Smooth muscle cell (in vitro differentiated cells): ENCODE results near the gene KIAA0513. TPM values are rescaled to one million over a fixed set of nuclear protein-coding genes. Genes with fewer than 3 reads are reported as not detected.
"Not testable (repeated sequence)": the region's sequence is repeated elsewhere in the genome, so short reads cannot be mapped to it uniquely, and the experiment has no call there.

Experiments used
- DNase-seq: peaks from one replicate; lab custom pipeline; 2025; ENCODE audit not compliant: unreplicated experiment; lab: John Stamatoyannopoulos, UW
- H2AFZ ChIP-seq: fragments of 200-600 bp; sonication (generic); 2 replicates; pipeline ENCODE4 v1.6.0; 2016; ENCODE audit warnings: antibody characterized with exemption, low read depth, mild to moderate bottlenecking
- H3F3A ChIP-seq: fragments of 200-600 bp; sonication (generic); 2 replicates; pipeline ENCODE4 v1.6.0; 2017; ENCODE audit warnings: antibody characterized with exemption, low read depth
- H3K27ac ChIP-seq: fragments of 200-600 bp; sonication (generic); 2 replicates; pipeline ENCODE4 v1.5.1; 2016; ENCODE audit warnings: low read depth, mild to moderate bottlenecking
- H3K27me3 ChIP-seq: fragments of 200-600 bp; sonication (generic); 2 replicates; pipeline ENCODE4 v1.6.1; 2016; ENCODE audit warnings: low read depth, mild to moderate bottlenecking
- H3K36me3 ChIP-seq: fragments of 200-600 bp; sonication (generic); 2 replicates; pipeline ENCODE4 v1.5.1; 2016; ENCODE audit warnings: low read depth
- H3K4me1 ChIP-seq: fragments of 200-600 bp; sonication (generic); 2 replicates; pipeline ENCODE4 v1.5.1; 2016; ENCODE audit warnings: low read depth
- H3K4me2 ChIP-seq: fragments of 200-600 bp; sonication (generic); 2 replicates; pipeline ENCODE4 v1.6.0; 2016; ENCODE audit warnings: mild to moderate bottlenecking
- H3K4me3 ChIP-seq: fragments of 200-600 bp; sonication (generic); 2 replicates; pipeline ENCODE4 v1.5.1; 2016; ENCODE audit warnings: mild to moderate bottlenecking
- H3K79me2 ChIP-seq: fragments of 200-600 bp; sonication (generic); 2 replicates; pipeline ENCODE4 v1.6.0; 2016; ENCODE audit warnings: low read depth, mild to moderate bottlenecking
- H3K9ac ChIP-seq: fragments of 200-600 bp; sonication (generic); 2 replicates; pipeline ENCODE4 v1.6.0; 2016; ENCODE audit warnings: low read depth
- H3K9me3 ChIP-seq: fragments of 200-600 bp; sonication (generic); replicated peaks from 2 replicates; pipeline ENCODE4 v1.5.1; 2016; ENCODE audit warnings: low read depth
- H4K20me1 ChIP-seq: fragments of 200-600 bp; sonication (generic); 2 replicates; pipeline ENCODE4 v1.6.0; 2016; ENCODE audit warnings: low read depth
- WGBS: methylation state at CpG from one replicate; pipeline ENCODE4 v1.1.7; 2016; ENCODE audit warnings: low lambda C conversion rate; 5-methylcytosine and 5-hydroxymethylcytosine counted together
- polyA plus RNA-seq: library from polyadenylated mRNA; unstranded; fragments of >200 nt; fragmentation: Nextera tagmentation; extraction: Ambion mirVana; gene quantifications from 2 replicates; pipeline ENCODE4 v1.2.1, GENCODE V29; 2016
- total RNA-seq: library from RNA; depleted of rRNA; stranded (reverse); fragments of >200 nt; gene quantifications from 2 replicates; pipeline ENCODE4 v1.2.3, GENCODE V29; 2014
- TF ChIP-seq, protein P1 (sequence below): fragments of 200-600 bp; sonication (generic); IDR thresholded peaks from 2 replicates; pipeline ENCODE4 v1.5.1; 2017; ENCODE audit warnings: borderline replicate concordance, mild to moderate bottlenecking, antibody characterized with exemption; ENCODE audit not compliant: insufficient read depth, poor library complexity, severe bottlenecking

KIAA0513 gene
- total and polyA plus RNA-seq, 2 experiments from 2014 or later = 3.2 to 3.3 TPM

DNA sequence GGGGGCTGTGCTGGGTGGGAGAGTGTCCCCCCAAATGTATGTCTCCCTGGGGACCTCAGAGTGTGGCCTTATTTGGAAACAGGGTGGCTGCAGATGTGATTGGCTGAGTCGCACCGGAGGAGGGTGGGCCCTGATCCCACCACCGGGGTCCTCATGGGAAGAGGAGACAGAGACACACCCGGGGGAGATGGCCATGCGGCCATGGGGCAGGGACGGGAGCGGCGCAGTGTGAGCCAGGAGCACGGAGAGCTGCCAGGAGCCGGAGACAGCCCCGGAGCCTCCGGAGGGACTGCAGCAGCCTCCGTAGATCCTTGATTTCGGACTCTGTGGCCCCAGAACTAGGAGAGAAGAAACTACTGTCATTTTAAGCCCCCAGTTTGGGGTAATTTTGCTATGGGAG lies 86.3 kb downstream of the KIAA0513 start:
- no peaks in the 10 kb centered on the region for H3K27me3 ChIP-seq
- H3K9ac ChIP-seq = no peak overlapping the region
- no peaks in the 10 kb centered on the region for H3K9me3 ChIP-seq
- H3K27ac ChIP-seq = no peak overlapping the region
- H4K20me1 ChIP-seq = no peaks in the 10 kb centered on the region
- DNase-seq = no peak
- 75% methylated on average over 14 of the region's 14 CpGs for WGBS
- H3K79me2 ChIP-seq = no peaks in the 10 kb centered on the region
- no peaks in the 10 kb centered on the region for H3K36me3 ChIP-seq
- no peaks in the 10 kb centered on the region for H3K4me1 ChIP-seq
- no peak overlapping the region for H2AFZ ChIP-seq
- TF ChIP-seq, protein P1, sequence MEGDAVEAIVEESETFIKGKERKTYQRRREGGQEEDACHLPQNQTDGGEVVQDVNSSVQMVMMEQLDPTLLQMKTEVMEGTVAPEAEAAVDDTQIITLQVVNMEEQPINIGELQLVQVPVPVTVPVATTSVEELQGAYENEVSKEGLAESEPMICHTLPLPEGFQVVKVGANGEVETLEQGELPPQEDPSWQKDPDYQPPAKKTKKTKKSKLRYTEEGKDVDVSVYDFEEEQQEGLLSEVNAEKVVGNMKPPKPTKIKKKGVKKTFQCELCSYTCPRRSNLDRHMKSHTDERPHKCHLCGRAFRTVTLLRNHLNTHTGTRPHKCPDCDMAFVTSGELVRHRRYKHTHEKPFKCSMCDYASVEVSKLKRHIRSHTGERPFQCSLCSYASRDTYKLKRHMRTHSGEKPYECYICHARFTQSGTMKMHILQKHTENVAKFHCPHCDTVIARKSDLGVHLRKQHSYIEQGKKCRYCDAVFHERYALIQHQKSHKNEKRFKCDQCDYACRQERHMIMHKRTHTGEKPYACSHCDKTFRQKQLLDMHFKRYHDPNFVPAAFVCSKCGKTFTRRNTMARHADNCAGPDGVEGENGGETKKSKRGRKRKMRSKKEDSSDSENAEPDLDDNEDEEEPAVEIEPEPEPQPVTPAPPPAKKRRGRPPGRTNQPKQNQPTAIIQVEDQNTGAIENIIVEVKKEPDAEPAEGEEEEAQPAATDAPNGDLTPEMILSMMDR = no peak
- H3K4me2 ChIP-seq = no peak overlapping the region
- H3F3A ChIP-seq = no peaks in the 10 kb centered on the region
- H3K4me3 ChIP-seq = no peak overlapping the region

DNA sequence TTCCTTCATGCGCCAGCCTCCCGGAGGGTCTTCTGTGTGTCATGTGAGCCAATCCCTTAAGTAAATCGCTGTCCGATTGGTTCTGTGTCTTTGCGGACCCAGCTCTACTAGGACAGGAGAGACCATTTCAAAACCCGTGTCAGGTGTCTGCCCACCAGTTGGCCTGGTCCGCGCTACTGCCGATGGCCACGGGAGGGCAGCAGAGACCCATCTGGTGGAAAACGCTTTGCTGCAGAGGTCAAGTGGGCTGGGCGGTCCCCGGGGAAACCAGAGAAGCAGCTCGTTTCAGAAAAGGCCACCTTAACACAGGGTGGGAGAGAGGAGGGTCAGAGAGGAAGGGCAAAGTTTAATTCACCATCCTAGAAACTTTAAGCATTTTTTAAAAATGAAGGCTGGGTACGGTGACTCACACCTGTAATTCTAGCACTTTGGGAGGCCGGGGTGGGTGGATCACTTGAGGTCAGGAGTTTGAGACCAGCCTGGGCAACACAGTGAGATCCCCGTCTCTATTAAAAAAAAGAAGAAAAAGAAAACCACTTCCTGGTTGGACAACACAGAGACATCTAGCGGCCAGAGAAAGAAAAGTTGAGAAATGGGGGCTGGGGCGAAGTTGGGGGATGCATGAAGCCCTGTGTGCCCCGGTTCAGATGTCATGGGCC lies 87.4 kb downstream of the KIAA0513 start:
- peak; percentile 76 for DNase-seq
- Histone ChIP-seq H3K27me3 (no peaks in the 10 kb centered on the region), H3K27ac (peak overlapping the region; percentile 26), H3F3A (no peaks in the 10 kb centered on the region), H3K9me3 (no peaks in the 10 kb centered on the region), H2AFZ (no peak overlapping the region), H3K4me2 (peak overlapping the region; percentile 80), H3K9ac (no peak overlapping the region), H3K79me2 (no peaks in the 10 kb centered on the region), H3K4me3 (no peak overlapping the region), H3K36me3 (no peaks in the 10 kb centered on the region), H4K20me1 (no peaks in the 10 kb centered on the region), H3K4me1 (no peaks in the 10 kb centered on the region)
- TF ChIP-seq, protein P1 = peak; percentile 92
- 22% methylated on average over 20 of the region's 20 CpGs for WGBS

DNA sequence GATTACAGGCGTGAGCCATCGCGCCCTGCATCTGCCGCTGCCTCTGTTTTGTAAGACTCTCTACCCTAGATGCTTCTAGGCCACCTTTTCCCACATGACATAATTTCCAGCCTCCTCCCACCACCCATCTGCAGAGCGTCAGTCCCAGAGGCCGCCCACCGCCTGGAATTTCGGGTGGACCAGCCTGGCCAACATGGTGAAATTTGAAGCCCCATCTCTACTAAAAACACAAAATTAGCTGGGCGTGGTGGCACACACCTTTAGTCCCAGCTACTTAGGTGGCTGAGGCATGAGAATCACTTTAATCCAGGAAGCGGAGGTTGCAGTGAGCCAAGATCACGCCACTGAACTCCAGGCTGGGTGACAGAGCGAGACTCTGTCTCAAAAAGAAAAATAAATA lies 89.8 kb downstream of the KIAA0513 start:
- Histone ChIP-seq H3K79me2 (no peaks in the 10 kb centered on the region), H3K4me2 (no peak overlapping the region), H3K4me1 (no peaks in the 10 kb centered on the region), H3K27ac (no peak overlapping the region), H4K20me1 (no peaks in the 10 kb centered on the region), H3F3A (no peaks in the 10 kb centered on the region), H3K36me3 (no peaks in the 10 kb centered on the region), H2AFZ (no peak overlapping the region), H3K9me3 (no peaks in the 10 kb centered on the region), H3K27me3 (no peaks in the 10 kb centered on the region), H3K9ac (no peak overlapping the region), H3K4me3 (no peak overlapping the region)
- no peak for DNase-seq
- WGBS = 91% methylated on average over 12 of the region's 12 CpGs
- TF ChIP-seq, protein P1 = no peak

DNA sequence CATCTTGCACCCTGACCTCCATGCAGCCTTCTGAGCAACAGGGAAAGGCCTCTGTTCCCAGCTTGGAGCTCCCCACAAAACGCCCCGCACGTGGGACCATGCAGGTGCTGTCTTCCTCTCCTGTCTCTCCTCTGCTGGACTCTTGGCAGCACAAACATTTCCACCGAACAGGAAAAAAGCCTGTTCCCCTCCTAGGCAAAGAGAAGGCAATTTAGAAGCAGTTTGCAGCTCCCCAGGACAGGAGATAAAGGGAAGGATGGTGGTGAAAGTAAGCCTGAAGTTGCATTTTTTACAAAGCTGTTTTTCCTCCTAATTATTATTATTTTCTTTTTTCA lies 92.4 kb downstream of the KIAA0513 start:
- Histone ChIP-seq H3F3A (peaks cover 8% of the 10 kb centered on the region), H4K20me1 (no peaks in the 10 kb centered on the region), H3K79me2 (no peaks in the 10 kb centered on the region), H3K4me2 (no peak overlapping the region), H3K9me3 (no peaks in the 10 kb centered on the region), H3K4me1 (no peaks in the 10 kb centered on the region), H2AFZ (no peak overlapping the region), H3K36me3 (no peaks in the 10 kb centered on the region), H3K9ac (no peak overlapping the region), H3K27ac (no peak overlapping the region), H3K27me3 (no peaks in the 10 kb centered on the region), H3K4me3 (no peak overlapping the region)
- WGBS = 88% methylated on average over 4 of the region's 4 CpGs
- no peak for DNase-seq
- TF ChIP-seq, protein P1 = no peak

DNA sequence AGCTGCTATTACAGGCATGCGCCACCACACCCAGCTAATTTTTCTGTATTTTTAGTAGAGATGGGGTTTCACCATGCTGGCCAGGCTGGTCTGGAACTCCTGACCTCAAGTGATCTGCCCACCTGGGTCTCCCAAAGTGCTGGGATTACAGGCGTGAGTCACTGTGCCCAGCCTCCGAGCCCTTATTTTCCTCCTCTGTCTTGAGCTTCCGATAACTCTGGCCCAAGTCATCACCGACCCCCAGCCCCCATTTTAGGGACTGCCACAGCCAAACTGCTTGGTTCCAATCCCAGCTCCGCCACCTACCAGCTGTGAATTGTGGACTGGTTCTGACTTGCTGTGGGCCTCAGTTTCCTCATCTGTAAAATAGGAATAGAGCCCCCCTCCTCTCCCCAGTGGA lies 95.8 kb downstream of the KIAA0513 start:
- H3K36me3 ChIP-seq, H3K79me2 ChIP-seq, H3K9me3 ChIP-seq, H2AFZ ChIP-seq, DNase-seq, H3K4me1 ChIP-seq, H4K20me1 ChIP-seq, H3K27me3 ChIP-seq, H3K4me3 ChIP-seq, H3K4me2 ChIP-seq: not testable (repeated sequence)
- WGBS = 94% methylated on average over 6 of the region's 6 CpGs
- H3K27ac ChIP-seq = peak overlapping the region; percentile 73
- H3F3A ChIP-seq = peaks cover 22% of the 10 kb centered on the region
- H3K9ac ChIP-seq = peak overlapping the region; percentile 38
